NT2/D1 (cell line): ENCODE results near the gene RFX3.
"Not testable (repeated sequence)": the region's sequence is repeated elsewhere in the genome, so short reads cannot be mapped to it uniquely, and the experiment has no call there.

Source experiments
- DNase-seq: peaks from one replicate; pipeline ENCODE4 v3.0.0-alpha.2; 2011; ENCODE audit warnings: low read depth, low spot score
- H3K27me3 ChIP-seq: 2 replicates; pipeline ENCODE4 v1.6.0; 2011; ENCODE audit warnings: mild to moderate bottlenecking; ENCODE audit not compliant: insufficient read length, insufficient read depth
- H3K36me3 ChIP-seq: 2 replicates; pipeline ENCODE4 v1.6.1; 2011; ENCODE audit warnings: mild to moderate bottlenecking, low read length, mixed read lengths; ENCODE audit not compliant: insufficient read depth, insufficient read length
- H3K4me1 ChIP-seq: 2 replicates; pipeline ENCODE4 v1.5.1; 2011; ENCODE audit not compliant: insufficient read depth, insufficient read length
- H3K4me3 ChIP-seq: 2 replicates; pipeline ENCODE4 v1.5.1; 2011; ENCODE audit warnings: low read depth; ENCODE audit not compliant: insufficient read length
- H3K9ac ChIP-seq: 2 replicates; pipeline ENCODE4 v1.6.0; 2011; ENCODE audit warnings: low read depth; ENCODE audit not compliant: insufficient read length
- H3K9me3 ChIP-seq: 2 replicates; pipeline ENCODE4 v1.5.1; 2011; ENCODE audit warnings: mild to moderate bottlenecking, low read length; ENCODE audit not compliant: insufficient read depth
- SUZ12 ChIP-seq: IDR thresholded peaks from 2 replicates; pipeline ENCODE4 v1.6.1; 2011; ENCODE audit not compliant: insufficient read length, insufficient read depth; ENCODE audit errors: extremely low read depth
- YY1 ChIP-seq: IDR thresholded peaks from 2 replicates; pipeline ENCODE4 v1.6.1; 2011; ENCODE audit not compliant: insufficient read length, insufficient read depth
- ZNF274 ChIP-seq: IDR thresholded peaks from 2 replicates; pipeline ENCODE4 v1.6.1; 2011; ENCODE audit warnings: mild to moderate bottlenecking, low read depth, low read length

Gene RFX3

GRCh38 chr9:3330792-3331420, 194.9 kb downstream of the RFX3 start:
- Histone ChIP-seq H3K9me3 (no peaks in the 10 kb centered on the region), H3K4me1 (no peaks in the 10 kb centered on the region), H3K27me3 (no peaks in the 10 kb centered on the region), H3K36me3 (no peaks in the 10 kb centered on the region), H3K9ac (no peak overlapping the region), H3K4me3 (no peak overlapping the region)
- no peak for TF ChIP-seq YY1
- TF ChIP-seq ZNF274 = no peak
- no peak for TF ChIP-seq SUZ12
- DNase-seq = no peak

DNA sequence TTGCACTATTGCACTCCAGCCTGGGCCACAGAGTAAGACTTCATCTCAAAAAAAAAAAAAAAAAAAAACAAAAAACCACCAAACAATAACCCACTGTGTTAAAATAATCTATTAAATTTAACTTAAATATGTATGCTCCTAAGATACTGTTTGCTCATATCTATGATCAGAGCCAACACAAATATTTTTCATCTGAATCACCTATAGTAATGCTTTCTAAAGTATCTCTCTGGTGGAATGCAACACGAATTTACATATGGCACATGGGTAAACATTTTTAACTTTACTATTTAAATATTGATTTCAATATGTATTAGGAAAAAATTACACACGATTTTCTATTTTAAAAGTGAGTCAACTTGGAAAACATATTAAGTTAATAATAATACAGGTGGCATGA, 196.4 kb downstream of the RFX3 start:
- no peaks in the 10 kb centered on the region for H3K36me3 ChIP-seq
- no peaks in the 10 kb centered on the region for H3K27me3 ChIP-seq
- no peak overlapping the region for H3K9ac ChIP-seq
- TF ChIP-seq YY1 (no peak), ZNF274 (no peak), SUZ12 (no peak)
- H3K4me3 ChIP-seq = no peak overlapping the region
- H3K9me3 ChIP-seq = no peaks in the 10 kb centered on the region
- H3K4me1 ChIP-seq = no peaks in the 10 kb centered on the region
- DNase-seq = no peak

DNA sequence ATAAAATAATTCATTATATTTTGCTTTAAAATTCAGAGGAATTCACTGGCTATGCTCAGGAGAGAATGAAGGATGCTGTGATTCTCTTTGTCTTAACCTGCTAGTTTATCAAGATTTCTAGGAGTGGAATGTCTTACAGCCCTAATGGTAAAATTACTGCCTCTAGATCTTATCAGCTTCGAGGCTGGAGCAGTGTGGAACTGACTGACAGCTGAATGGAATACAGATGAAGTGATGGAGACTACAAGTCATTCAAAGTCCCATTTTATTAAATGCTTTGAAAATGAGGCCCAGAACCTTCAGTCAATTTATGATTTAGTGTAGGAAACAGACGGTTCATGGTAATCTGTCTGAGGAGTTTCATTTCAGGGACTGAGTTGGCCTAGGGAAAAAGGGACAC, 202.1 kb downstream of the RFX3 start:
- no peaks in the 10 kb centered on the region for H3K4me1 ChIP-seq
- H3K9me3 ChIP-seq = no peaks in the 10 kb centered on the region
- H3K36me3 ChIP-seq = no peaks in the 10 kb centered on the region
- H3K9ac ChIP-seq = no peak overlapping the region
- no peak for DNase-seq
- H3K27me3 ChIP-seq = no peaks in the 10 kb centered on the region
- TF ChIP-seq ZNF274 (no peak), YY1 (no peak), SUZ12 (no peak)
- H3K4me3 ChIP-seq = no peak overlapping the region

- H3K4me3 ChIP-seq = no peak overlapping the region
These were observed 204.6 kb downstream of the RFX3 start for GRCh38 chr9:3321186-3321585.

DNA sequence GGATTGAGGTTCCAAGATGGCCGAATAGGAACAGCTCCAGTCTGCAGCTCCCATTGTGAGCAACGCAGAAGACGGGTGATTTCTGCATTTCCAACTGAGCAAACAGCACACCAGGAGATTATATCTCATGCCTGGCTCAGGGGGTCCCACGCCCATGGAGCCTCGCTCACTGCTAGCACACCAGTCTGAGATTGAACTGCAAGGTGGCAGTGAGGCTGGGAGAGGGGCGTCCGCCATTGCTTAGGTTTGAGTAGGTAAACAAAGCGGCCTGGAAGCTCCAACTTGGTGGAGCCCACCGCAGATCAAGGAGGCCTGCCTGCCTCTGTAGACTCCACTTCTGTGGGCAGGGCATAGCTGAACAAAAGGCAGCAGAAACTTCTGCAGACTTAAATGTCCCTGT, 213.2 kb downstream of the RFX3 start:
- not testable (repeated sequence) for H3K36me3 ChIP-seq, DNase-seq, H3K27me3 ChIP-seq, H3K9ac ChIP-seq, H3K4me1 ChIP-seq, H3K4me3 ChIP-seq, H3K9me3 ChIP-seq

More at GRCh38 chr9:3321186-3321585, 204.6 kb downstream of the RFX3 start:
- Histone ChIP-seq H3K4me1 (no peaks in the 10 kb centered on the region), H3K9me3 (no peaks in the 10 kb centered on the region), H3K9ac (no peak overlapping the region), H3K36me3 (no peaks in the 10 kb centered on the region), H3K27me3 (no peaks in the 10 kb centered on the region)
- no peak for TF ChIP-seq YY1
- DNase-seq = no peak

DNA sequence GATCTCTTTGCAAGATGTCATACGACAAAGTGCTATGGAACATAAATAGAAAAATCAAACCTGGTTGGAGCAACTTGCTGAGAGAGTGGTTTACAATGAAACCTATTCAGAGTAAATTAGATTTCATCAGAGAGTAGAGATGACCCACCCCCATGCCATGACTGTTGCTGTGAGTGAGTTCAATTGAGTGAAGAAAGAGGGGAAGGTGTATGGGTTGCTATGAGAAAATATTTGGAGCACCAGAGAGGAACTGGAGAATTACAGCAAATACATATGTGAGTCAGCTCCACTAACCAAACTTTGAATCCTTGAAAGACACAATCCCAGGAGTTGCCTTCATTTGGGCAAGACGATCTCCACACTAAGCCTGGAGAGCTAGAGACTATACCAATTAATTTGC, 217.2 kb downstream of the RFX3 start:
- no peaks in the 10 kb centered on the region for H3K4me1 ChIP-seq
- no peak for TF ChIP-seq YY1
- no peak for TF ChIP-seq SUZ12
- no peak for TF ChIP-seq ZNF274
- no peaks in the 10 kb centered on the region for H3K9me3 ChIP-seq
- DNase-seq = no peak
- no peaks in the 10 kb centered on the region for H3K27me3 ChIP-seq
- no peak overlapping the region for H3K4me3 ChIP-seq
- H3K9ac ChIP-seq = no peak overlapping the region
- no peaks in the 10 kb centered on the region for H3K36me3 ChIP-seq

DNA sequence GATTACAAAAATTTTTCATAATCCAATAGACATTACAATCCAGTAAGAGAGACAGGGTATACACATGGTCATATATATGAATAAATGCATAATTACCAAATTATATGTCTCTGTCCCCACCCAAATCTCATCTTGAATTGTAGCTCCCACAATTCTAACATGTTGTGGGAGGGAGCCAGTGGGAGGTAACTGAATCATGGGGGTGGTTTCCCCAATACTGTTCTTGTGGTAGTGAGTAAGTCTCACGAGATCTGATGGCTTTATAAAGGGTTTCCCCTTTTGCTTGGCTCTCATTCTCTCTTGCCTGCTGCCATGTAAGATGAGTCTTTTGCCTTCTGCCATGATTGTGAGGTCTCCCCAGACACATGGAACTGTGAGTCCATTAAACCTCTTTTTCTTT, 221.4 kb downstream of the RFX3 start:
- H3K27me3 ChIP-seq, H3K4me3 ChIP-seq, H3K36me3 ChIP-seq, H3K9me3 ChIP-seq, H3K4me1 ChIP-seq, H3K9ac ChIP-seq, DNase-seq: not testable (repeated sequence)

- Histone ChIP-seq H3K4me3 (no peak overlapping the region), H3K4me1 (no peaks in the 10 kb centered on the region), H3K9me3 (no peaks in the 10 kb centered on the region), H3K9ac (no peak overlapping the region), H3K27me3 (no peaks in the 10 kb centered on the region), H3K36me3 (no peaks in the 10 kb centered on the region)
- DNase-seq = no peak
- TF ChIP-seq YY1 = no peak
- no peak for TF ChIP-seq SUZ12
- TF ChIP-seq ZNF274 = no peak
These were observed 225.9 kb downstream of the RFX3 start for GRCh38 chr9:3299872-3300271.
